Esophagus muscularis mucosa (tissue), 4 donors: ENCODE results near the gene HOMER3. TPM values are rescaled to one million over a fixed set of nuclear protein-coding genes. Genes with fewer than 3 reads are reported as not detected.
"Not testable (repeated sequence)": the region's sequence is repeated elsewhere in the genome, so short reads cannot be mapped to it uniquely, and the experiment has no call there.

ENCODE experiments used
- DNase-seq: peaks from one replicate; pipeline ENCODE4 v3.0.0-alpha.2; 2017; ENCODE audit errors: extremely low spot score
- H3K27ac ChIP-seq, 4 donors: fragments of 200-600 bp; sonication (generic); replicated peaks in 1 of 4; 1 replicate in 3 of 4; 2 replicates in 1 of 4; pipeline ENCODE4 v1.5.1; 2016 to 2019; ENCODE audit warnings: mild to moderate bottlenecking in 1 of 4
- H3K27me3 ChIP-seq, 4 donors: fragments of 200-600 bp; sonication (generic); one replicate each; pipeline versions ENCODE4 v1.5.1 to v1.6.0; 2016 to 2019
- H3K36me3 ChIP-seq, 4 donors: fragments of 200-600 bp; sonication (generic); one replicate each; pipeline ENCODE4 v1.5.1; 2016 to 2019
- H3K4me1 ChIP-seq, 4 donors: fragments of 200-600 bp; sonication (generic); one replicate each; pipeline ENCODE4 v1.5.1; 2016 to 2019
- H3K4me3 ChIP-seq, 4 donors: fragments of 200-600 bp; sonication (generic); 1 replicate in 2 of 4; 2 replicates in 2 of 4; pipeline ENCODE4 v1.5.1; 2016 to 2019; ENCODE audit warnings: mild to moderate bottlenecking in 4 of 4, moderate library complexity in 1 of 4
- H3K9me3 ChIP-seq, 4 donors: fragments of 200-600 bp; sonication (generic); 1 replicate in 3 of 4; 2 replicates in 1 of 4; pipeline ENCODE4 v1.5.1; 2016 to 2019
- EP300 ChIP-seq: sonication (generic); formaldehyde crosslinking; IDR thresholded peaks from one replicate; pipeline ENCODE4 v1.6.1; 2017; ENCODE audit warnings: antibody characterized with exemption
- POLR2A ChIP-seq: fragments of 450-650 bp; IDR thresholded peaks from one replicate; pipeline ENCODE4 v1.6.1; 2017; ENCODE audit warnings: antibody characterized with exemption, moderate library complexity, mild to moderate bottlenecking, low read depth
- POLR2AphosphoS5 ChIP-seq, 2 donors: sonication (generic); formaldehyde crosslinking; IDR thresholded peaks; one replicate each; pipeline ENCODE4 v1.6.1; 2017; ENCODE audit warnings: antibody characterized with exemption in 2 of 2
- WGBS: methylation state at CpG from one replicate; pipeline ENCODE4 v1.1.5; 2018; 5-methylcytosine and 5-hydroxymethylcytosine counted together
- intact Hi-C: fragments of 100-400 bp; cut with DNase I; formaldehyde crosslinking; loops from one replicate; pipeline ENCODE4 v1.15.1; 2023
- total RNA-seq, 4 donors: library from RNA; depleted of rRNA; stranded (reverse); fragments of >200 nt; gene quantifications; one replicate each; pipeline versions ENCODE4 v1.1.0 to v1.2.1, GENCODE V29; 2016
- TF ChIP-seq, protein P1 (sequence below), 3 experiments: fragments of 200-600 bp in 2 of 3; fragments of 450-650 bp in 1 of 3; sonication (generic) in 2 of 3; IDR thresholded peaks; one replicate each; pipeline ENCODE4 v1.5.1; 2017 to 2019; ENCODE audit warnings: antibody characterized with exemption in 3 of 3, mild to moderate bottlenecking in 2 of 3, moderate library complexity in 1 of 3

HOMER3 gene
- total RNA-seq, 4 donors from 2014 or later, result 26.7 to 47.8 (median 39.1) TPM

DNA sequence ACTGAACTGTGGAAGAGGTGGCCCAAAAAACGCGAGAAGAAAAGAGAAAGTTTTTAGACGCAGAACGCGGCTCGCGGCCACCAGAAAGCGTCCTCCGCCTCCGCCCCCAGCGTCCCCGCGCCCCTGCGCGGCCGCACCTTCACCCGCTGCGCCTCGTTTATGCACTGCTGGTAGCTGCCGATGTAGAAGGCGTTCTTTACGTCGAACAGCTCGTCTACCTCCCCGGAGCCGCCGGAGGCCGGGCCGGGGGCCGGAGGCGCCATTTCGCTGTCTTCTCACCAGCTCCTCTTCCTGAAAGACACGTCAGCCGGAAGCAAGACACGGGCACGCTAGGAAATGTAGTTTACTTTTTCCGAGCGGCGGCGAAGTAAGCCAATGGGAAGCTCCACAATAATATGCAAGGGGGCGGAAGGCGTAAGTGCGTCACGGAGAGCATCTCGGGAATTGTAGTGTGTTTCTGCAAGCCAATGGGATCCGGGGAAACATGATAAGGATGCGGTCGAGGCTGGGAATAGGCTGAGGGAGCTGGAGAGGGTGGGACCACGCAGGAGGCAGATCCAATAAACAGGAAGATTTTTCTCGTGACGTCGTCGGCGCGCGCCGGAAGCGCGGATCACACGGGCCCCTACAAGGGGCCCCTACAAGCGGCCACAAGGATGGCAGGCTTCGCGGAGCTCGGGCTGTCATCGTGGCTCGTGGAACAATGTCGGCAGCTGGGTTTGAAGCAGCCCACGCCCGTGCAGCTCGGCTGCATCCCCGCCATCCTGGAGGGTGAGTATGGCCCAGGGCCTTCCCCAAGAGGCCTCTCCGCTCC is 21.7 kb downstream of the HOMER3 start, which contains the start of the genes COPE and DDX49:
TSS of gene COPE (minus strand) at position 302 of the 814 bp plus-strand sequence. CDS start at position 263, 39 bp downstream.
TSS of gene DDX49 (plus strand) at position 630 of the 814 bp plus-strand sequence. CDS start at position 657, 27 bp downstream.
- Histone ChIP-seq H3K4me1 (peaks cover 29 to 61% (median 41%) of the 10 kb centered on the region in 4 donors), H3K27ac (peak within 1 kb of the TSS; percentile 83 to 94 (median 88)), H3K27me3 (no peaks in the 10 kb centered on the region), H3K4me3 (peak within 1 kb of the TSS; percentile 75 to 98 (median 96)), H3K9me3 (no peaks in the 10 kb centered on the region), H3K36me3 (peaks cover 26 to 52% (median 38%) of the 10 kb centered on the region in 4 donors)
- WGBS, result 0% methylated on average over 46 of the region's 72 CpGs
- DNase-seq, result peak; percentile 100
- TF ChIP-seq POLR2AphosphoS5 (IDR thresholded peaks at IDR 0.05), result peak; percentile 85 to 94
- TF ChIP-seq POLR2A, result peak; percentile 79
- TF ChIP-seq, protein P1, sequence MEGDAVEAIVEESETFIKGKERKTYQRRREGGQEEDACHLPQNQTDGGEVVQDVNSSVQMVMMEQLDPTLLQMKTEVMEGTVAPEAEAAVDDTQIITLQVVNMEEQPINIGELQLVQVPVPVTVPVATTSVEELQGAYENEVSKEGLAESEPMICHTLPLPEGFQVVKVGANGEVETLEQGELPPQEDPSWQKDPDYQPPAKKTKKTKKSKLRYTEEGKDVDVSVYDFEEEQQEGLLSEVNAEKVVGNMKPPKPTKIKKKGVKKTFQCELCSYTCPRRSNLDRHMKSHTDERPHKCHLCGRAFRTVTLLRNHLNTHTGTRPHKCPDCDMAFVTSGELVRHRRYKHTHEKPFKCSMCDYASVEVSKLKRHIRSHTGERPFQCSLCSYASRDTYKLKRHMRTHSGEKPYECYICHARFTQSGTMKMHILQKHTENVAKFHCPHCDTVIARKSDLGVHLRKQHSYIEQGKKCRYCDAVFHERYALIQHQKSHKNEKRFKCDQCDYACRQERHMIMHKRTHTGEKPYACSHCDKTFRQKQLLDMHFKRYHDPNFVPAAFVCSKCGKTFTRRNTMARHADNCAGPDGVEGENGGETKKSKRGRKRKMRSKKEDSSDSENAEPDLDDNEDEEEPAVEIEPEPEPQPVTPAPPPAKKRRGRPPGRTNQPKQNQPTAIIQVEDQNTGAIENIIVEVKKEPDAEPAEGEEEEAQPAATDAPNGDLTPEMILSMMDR (IDR thresholded peaks at IDR 0.05), result peak in 2 of 3 experiments; percentile 20 to 33
- no peak for TF ChIP-seq EP300
- intact Hi-C loops, result no loop called here

GRCh38 chr19:18917593-18917992 is 23.4 kb downstream of the HOMER3 start:
- Histone ChIP-seq H3K4me1 (peaks cover 29 to 74% (median 43%) of the 10 kb centered on the region in 4 donors), H3K36me3 (peaks cover 29 to 52% (median 36%) of the 10 kb centered on the region in 4 donors), H3K27ac (peak overlapping the region in 1 of 4 donors; percentile 94)
- 76% methylated on average over 9 of the region's 9 CpGs for WGBS
- intact Hi-C loops, H3K9me3 ChIP-seq, H3K4me3 ChIP-seq, DNase-seq, H3K27me3 ChIP-seq: not testable (repeated sequence)

- H3K27ac ChIP-seq, result no peak overlapping the region
- peaks cover 23 to 54% (median 34%) of the 10 kb centered on the region in 4 donors for H3K36me3 ChIP-seq
- H3K4me1 ChIP-seq, result peaks cover 23 to 63% (median 33%) of the 10 kb centered on the region in 4 donors
- intact Hi-C loops, result no loop called here
- no peak for DNase-seq
- TF ChIP-seq POLR2A (no peak), EP300 (no peak), POLR2AphosphoS5 (IDR thresholded peaks at IDR 0.05) (no peak)
- no peaks in the 10 kb centered on the region for H3K9me3 ChIP-seq
- H3K27me3 ChIP-seq, result no peaks in the 10 kb centered on the region
- no peak overlapping the region for H3K4me3 ChIP-seq
- WGBS, result no CpG with 5 or more reads among the region's 5 CpGs
Observed at GRCh38 chr19:18915639-18916038, 25.4 kb downstream of the HOMER3 start.

DNA sequence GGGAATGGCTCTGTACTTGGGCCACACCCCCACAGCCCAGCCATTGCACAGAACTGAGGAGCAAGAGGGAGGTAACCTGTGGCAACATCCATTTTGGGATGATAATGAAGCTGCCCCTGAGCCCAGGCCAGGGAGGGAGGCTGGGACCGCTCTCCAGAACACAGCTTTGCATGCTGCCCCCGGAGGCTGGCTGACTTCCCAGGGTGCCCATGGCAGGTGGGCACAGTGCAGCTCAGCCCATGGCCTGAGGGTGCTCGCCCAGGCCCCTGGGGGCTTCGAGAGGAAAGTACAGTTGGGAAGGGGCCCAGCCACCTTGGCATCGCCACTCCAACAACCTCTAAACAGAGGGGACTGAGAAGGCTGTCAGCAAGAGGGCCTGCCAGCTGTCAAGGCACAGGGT is 27.6 kb downstream of the HOMER3 start:
- Histone ChIP-seq H3K4me1 (peaks cover 11 to 50% (median 22%) of the 10 kb centered on the region in 4 donors), H3K36me3 (peaks cover 23 to 73% (median 51%) of the 10 kb centered on the region in 4 donors), H3K9me3 (no peaks in the 10 kb centered on the region), H3K27me3 (no peaks in the 10 kb centered on the region), H3K4me3 (no peak overlapping the region), H3K27ac (no peak overlapping the region)
- DNase-seq, result no peak
- WGBS, result no CpG with 5 or more reads among the region's 5 CpGs
- TF ChIP-seq, protein P1 (IDR thresholded peaks at IDR 0.05), result no peak
- no peak for TF ChIP-seq POLR2AphosphoS5 (IDR thresholded peaks at IDR 0.05)
- no peak for TF ChIP-seq POLR2A
- no peak for TF ChIP-seq EP300
- intact Hi-C loops, result no loop called here

DNA sequence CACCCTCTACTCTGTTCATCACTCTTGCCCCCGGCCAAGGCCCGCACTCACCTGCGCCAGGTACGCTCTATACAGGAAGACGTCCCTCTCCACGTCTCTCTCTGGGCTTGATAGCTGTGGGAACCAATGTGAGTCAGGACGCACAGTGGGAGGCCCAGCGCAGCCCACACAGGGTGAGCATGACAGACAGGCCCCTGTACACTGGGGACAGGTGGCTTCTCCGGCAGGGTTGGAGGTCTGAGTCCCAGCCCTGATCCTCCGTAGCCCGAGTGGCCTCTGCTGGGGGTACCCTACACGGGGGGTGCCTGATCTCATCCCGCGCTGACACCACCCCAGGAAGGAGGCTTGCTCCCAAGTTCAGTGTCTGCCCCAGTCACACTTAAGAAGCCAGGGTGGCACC is 28.1 kb downstream of the HOMER3 start:
- Histone ChIP-seq H3K4me1 (peaks cover 7 to 44% (median 17%) of the 10 kb centered on the region in 4 donors), H3K27ac (no peak overlapping the region), H3K27me3 (no peaks in the 10 kb centered on the region), H3K36me3 (peaks cover 23 to 77% (median 53%) of the 10 kb centered on the region in 4 donors), H3K4me3 (no peak overlapping the region), H3K9me3 (no peaks in the 10 kb centered on the region)
- intact Hi-C loops, result no loop called here
- TF ChIP-seq POLR2A (no peak), POLR2AphosphoS5 (IDR thresholded peaks at IDR 0.05) (no peak), EP300 (no peak)
- TF ChIP-seq, protein P1 (IDR thresholded peaks at IDR 0.05), result no peak
- DNase-seq, result no peak
- 98% methylated on average over 12 of the region's 14 CpGs for WGBS
